ENCODE results near the gene GPR82.
"Not testable (repeated sequence)": the region's sequence is repeated elsewhere in the genome, so short reads cannot be mapped to it uniquely, and the experiment has no call there.

Gene GPR82, protein sequence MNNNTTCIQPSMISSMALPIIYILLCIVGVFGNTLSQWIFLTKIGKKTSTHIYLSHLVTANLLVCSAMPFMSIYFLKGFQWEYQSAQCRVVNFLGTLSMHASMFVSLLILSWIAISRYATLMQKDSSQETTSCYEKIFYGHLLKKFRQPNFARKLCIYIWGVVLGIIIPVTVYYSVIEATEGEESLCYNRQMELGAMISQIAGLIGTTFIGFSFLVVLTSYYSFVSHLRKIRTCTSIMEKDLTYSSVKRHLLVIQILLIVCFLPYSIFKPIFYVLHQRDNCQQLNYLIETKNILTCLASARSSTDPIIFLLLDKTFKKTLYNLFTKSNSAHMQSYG

DNA sequence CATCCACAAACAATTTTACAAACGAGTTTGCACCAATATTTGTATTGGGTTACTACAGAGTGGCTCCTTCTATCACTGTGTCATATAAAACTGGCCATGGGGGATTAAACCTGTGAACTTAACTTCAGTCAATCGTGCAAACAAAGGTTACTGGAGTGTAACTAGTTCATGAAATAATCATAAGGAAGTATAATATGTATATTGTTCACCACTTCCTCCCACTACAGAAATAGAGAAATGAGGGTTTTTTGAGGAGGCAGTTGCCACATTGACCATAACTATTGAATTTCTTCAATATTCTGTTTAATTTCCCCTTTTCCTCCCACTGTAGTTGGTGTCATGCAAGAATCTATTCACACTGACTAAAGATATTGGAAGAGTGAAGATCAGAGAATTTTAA, at the start of gene GPR82:
TSS of gene GPR82 (plus strand) at position 356 of the 400 bp plus-strand sequence. CDS start 2,846 bp downstream, outside the sequence.
- no peaks in the 10 kb centered on the region for H3K27me3 ChIP-seq

DNA sequence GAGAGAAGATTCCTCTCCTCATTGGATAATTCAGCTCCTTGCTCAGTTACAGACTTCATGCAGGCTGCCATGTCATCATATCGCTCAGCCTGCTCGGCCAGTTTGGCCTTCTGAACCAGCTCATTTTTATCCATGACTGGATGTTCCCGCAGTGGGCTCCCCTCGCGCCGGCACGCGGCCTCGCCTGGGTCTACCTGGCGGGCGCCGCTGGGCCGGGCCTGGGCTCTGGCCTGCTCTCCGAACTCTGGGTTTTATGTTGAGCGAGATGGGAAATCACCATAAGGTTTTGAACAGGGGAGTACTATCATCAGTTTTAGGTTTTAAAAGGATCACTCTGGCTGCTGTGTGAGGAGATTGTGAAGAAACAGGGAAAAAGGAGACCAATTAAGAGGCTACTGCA, 47.6 kb upstream of the GPR82 start:
- intact Hi-C loops (cut with DNase I; ENCODE audit: low total_unique reads); H3K27me3 ChIP-seq; H3K9me3 ChIP-seq; H3K4me3 ChIP-seq; DNase-seq; H3K36me3 ChIP-seq: not testable (repeated sequence)
- peak overlapping the region in 1 of 2 donors; percentile 49 for H3K27ac ChIP-seq
- peaks cover 0 to 20% (median 0%) of the 10 kb centered on the region in 4 donors for H3K4me1 ChIP-seq

More for the DNA sequence above, at the start of gene GPR82:
- H3K27ac ChIP-seq = no peak within 1 kb of the TSS
- no peaks in the 10 kb centered on the region for H3K36me3 ChIP-seq
- no peak for DNase-seq
- H3K4me1 ChIP-seq = peaks cover 0 to 9% (median 0%) of the 10 kb centered on the region in 4 donors
- TF ChIP-seq, protein P1, sequence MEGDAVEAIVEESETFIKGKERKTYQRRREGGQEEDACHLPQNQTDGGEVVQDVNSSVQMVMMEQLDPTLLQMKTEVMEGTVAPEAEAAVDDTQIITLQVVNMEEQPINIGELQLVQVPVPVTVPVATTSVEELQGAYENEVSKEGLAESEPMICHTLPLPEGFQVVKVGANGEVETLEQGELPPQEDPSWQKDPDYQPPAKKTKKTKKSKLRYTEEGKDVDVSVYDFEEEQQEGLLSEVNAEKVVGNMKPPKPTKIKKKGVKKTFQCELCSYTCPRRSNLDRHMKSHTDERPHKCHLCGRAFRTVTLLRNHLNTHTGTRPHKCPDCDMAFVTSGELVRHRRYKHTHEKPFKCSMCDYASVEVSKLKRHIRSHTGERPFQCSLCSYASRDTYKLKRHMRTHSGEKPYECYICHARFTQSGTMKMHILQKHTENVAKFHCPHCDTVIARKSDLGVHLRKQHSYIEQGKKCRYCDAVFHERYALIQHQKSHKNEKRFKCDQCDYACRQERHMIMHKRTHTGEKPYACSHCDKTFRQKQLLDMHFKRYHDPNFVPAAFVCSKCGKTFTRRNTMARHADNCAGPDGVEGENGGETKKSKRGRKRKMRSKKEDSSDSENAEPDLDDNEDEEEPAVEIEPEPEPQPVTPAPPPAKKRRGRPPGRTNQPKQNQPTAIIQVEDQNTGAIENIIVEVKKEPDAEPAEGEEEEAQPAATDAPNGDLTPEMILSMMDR (IDR thresholded peaks at IDR 0.05) = no peak
- H3K9me3 ChIP-seq = peaks cover 0 to 5% (median under 1%) of the 10 kb centered on the region in 3 donors
- intact Hi-C loops (cut with DNase I; ENCODE audit: low total_unique reads) = no loop called here
- no peak within 1 kb of the TSS for H3K4me3 ChIP-seq

DNA sequence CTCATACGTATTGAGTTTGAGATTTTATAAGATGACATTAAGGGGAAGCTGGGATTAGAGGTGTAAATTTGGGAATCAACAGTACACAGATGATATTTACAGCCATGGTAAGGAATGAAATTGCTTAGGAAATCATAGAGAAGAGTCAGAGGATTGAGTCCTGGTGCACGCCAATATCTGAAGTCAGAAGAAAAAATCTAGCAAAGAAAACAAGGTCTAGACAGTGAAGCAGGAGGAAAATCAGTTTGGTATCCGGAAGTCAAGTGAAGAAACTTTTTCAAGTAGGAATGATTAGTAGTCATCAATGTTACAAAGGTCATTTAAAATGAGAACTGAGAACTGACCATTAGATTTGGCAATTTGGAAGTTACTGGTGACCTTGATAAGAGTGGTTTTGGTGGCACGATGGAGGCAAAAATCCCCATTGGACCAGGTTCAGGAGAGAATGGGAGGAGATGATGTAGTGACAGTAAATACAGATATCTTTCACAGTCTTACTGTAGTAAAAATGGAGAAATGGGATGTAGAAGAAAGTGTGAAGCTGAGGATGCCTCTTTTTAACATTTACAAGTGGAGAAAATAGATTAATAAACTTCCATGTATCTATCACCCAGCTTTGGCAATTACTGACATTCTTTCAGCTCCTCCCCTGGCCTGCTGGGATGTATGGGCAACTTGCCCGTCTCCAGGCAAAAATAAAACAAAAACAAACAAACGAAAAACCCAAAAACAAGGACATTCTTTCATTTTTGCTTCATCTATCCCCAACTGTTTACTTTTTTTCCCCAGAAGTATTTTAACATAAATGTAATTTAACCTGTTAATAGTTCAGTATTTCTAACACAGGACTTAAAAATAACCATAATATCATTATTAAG, 46.6 kb upstream of the GPR82 start:
- Histone ChIP-seq H3K4me3 (no peak overlapping the region), H3K36me3 (no peaks in the 10 kb centered on the region), H3K9me3 (no peaks in the 10 kb centered on the region), H3K4me1 (peaks cover 0 to 20% (median 0%) of the 10 kb centered on the region in 4 donors), H3K27ac (peak overlapping the region; percentile 33 to 49), H3K27me3 (no peaks in the 10 kb centered on the region)
- TF ChIP-seq, protein P1 (IDR thresholded peaks at IDR 0.05) = no peak
- no peak for DNase-seq
- intact Hi-C loops (cut with DNase I; ENCODE audit: low total_unique reads) = no loop called here

DNA sequence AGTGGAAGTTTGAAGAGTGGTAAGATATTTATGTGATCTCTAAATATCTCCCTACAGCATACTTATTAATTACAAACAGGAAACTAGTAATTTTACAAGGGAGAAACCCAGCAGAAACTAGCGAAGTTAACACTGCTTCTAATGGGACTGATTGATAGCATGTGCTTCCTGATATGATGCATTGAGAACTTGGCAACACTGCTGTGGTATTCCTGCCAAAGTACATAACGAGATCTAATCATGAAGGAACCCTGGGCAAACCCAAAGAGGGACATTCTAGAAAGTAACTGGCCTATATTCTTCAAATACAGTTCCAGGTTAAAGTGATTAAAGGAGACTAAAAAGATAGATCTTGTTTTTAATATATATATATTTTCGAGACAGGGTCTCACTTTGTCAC, 39.8 kb upstream of the GPR82 start:
- intact Hi-C loops (cut with DNase I; ENCODE audit: low total_unique reads) = no loop called here
- H3K36me3 ChIP-seq = no peaks in the 10 kb centered on the region
- H3K27me3 ChIP-seq = no peaks in the 10 kb centered on the region
- peak overlapping the region in 1 of 2 donors; percentile 33 for H3K27ac ChIP-seq
- H3K4me1 ChIP-seq = peaks cover 0 to 20% (median 0%) of the 10 kb centered on the region in 4 donors
- no peak overlapping the region for H3K4me3 ChIP-seq
- no peak for DNase-seq
- H3K9me3 ChIP-seq = no peaks in the 10 kb centered on the region
- TF ChIP-seq, protein P1 (IDR thresholded peaks at IDR 0.05) = no peak

DNA sequence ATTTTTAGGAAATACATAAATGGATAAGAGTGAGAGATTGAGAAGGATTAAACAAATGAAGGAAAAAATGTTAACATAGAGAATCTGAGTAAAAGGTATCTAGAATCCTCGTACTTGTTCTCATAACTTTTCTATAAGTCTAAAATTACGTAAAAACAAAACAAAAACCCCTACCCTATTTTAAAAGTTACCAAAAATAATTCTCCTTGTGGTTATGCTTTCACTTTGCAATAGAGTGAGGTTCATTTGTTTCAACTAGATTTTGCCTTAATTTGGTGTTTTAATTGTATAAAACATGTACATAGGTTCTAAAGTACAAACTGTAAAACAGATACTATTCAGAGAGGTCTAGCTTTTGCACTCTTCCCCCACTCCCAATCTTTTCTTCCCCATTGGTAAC, 39.0 kb upstream of the GPR82 start:
- no peak overlapping the region for H3K4me3 ChIP-seq
- H3K27ac ChIP-seq = no peak overlapping the region
- H3K4me1 ChIP-seq = peaks cover 0 to 28% (median 0%) of the 10 kb centered on the region in 4 donors
- no peaks in the 10 kb centered on the region for H3K27me3 ChIP-seq
- H3K36me3 ChIP-seq = no peaks in the 10 kb centered on the region
- no peak for DNase-seq
- intact Hi-C loops (cut with DNase I; ENCODE audit: low total_unique reads) = no loop called here
- no peaks in the 10 kb centered on the region for H3K9me3 ChIP-seq
- TF ChIP-seq, protein P1 (IDR thresholded peaks at IDR 0.05) = no peak

DNA sequence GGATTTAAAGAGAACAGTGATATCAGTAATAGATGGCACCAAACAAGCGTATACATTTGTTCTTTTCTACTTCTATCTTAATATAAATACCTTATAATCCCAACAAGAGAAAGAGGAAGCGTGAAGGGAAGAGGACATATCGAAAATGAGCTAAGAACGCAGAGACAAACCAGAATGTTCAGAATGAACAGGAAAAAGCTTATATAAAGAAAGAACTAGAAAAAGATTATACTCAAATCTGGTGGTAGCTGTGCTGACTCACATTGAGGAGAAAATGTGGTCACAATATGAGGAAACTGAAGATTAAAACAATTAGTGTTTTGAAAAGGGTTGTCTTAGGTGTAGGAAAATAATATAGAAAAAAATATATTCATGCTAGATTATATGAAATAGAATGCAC, 37.2 kb upstream of the GPR82 start:
- Histone ChIP-seq H3K9me3 (no peaks in the 10 kb centered on the region), H3K4me1 (peaks cover 0 to 47% (median 0%) of the 10 kb centered on the region in 4 donors), H3K36me3 (no peaks in the 10 kb centered on the region), H3K27me3 (no peaks in the 10 kb centered on the region), H3K4me3 (no peak overlapping the region), H3K27ac (no peak overlapping the region)
- no peak for DNase-seq
- TF ChIP-seq, protein P1 (IDR thresholded peaks at IDR 0.05) = no peak
- intact Hi-C loops (cut with DNase I; ENCODE audit: low total_unique reads) = no loop called here

Measured in tibial artery (tissue), 4 donors.